Measurements from ENCODE around the gene MDM4. TPM values are rescaled to one million over a fixed set of nuclear protein-coding genes. Genes with fewer than 3 reads are reported as not detected.

Gene MDM4, protein sequence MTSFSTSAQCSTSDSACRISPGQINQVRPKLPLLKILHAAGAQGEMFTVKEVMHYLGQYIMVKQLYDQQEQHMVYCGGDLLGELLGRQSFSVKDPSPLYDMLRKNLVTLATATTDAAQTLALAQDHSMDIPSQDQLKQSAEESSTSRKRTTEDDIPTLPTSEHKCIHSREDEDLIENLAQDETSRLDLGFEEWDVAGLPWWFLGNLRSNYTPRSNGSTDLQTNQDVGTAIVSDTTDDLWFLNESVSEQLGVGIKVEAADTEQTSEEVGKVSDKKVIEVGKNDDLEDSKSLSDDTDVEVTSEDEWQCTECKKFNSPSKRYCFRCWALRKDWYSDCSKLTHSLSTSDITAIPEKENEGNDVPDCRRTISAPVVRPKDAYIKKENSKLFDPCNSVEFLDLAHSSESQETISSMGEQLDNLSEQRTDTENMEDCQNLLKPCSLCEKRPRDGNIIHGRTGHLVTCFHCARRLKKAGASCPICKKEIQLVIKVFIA
- 90.1 TPM for total RNA-seq

DNA sequence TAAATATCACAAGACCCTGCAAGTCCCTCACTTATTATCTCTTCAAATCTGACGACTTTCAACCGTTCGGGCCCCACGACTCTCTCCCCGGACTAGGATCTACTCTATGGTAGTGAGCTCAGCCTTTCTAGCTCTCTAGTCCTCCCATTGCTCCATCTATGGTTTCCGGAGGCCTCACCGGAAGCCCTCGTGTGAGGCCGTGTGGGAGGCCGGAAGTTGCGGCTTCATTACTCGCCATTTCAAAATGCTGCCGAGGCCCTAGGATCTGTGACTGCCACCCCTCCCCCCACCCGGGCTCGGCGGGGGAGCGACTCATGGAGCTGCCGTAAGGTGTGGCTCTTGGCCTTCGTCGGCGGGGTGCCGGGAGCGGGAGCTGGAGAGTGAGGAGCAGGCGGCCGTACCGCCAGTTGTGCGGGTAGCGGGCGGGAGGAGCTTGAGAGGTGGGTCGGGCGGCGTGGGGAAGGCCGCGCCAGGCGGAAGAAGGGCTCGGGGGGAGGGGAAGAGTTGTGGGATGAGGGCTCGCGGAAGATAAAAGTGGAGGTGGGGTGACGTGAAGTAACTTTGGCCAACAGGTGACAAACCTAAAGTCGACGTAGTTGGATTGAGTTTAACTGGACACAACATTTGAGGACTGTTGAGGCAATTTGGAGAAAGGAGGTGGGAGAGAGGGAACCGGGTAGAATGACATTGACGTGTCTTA lies at the start of gene MDM4:
TSS of gene MDM4 (plus strand) at position 227 of the 700 bp plus-strand sequence. CDS start 9,113 bp downstream, outside the sequence.
- no peaks in the 10 kb centered on the region for H3K9me3 ChIP-seq
- peak; percentile 96 to 97 for TF ChIP-seq POLR2AphosphoS5 (IDR thresholded peaks at IDR 0.05; ENCODE audit: insufficient read depth in 1 of 2, low read depth in 1 of 2)
- peak in 1 of 2 donors; percentile 44 for TF ChIP-seq POLR2A (IDR thresholded peaks at IDR 0.05)
- TF ChIP-seq, protein P1, sequence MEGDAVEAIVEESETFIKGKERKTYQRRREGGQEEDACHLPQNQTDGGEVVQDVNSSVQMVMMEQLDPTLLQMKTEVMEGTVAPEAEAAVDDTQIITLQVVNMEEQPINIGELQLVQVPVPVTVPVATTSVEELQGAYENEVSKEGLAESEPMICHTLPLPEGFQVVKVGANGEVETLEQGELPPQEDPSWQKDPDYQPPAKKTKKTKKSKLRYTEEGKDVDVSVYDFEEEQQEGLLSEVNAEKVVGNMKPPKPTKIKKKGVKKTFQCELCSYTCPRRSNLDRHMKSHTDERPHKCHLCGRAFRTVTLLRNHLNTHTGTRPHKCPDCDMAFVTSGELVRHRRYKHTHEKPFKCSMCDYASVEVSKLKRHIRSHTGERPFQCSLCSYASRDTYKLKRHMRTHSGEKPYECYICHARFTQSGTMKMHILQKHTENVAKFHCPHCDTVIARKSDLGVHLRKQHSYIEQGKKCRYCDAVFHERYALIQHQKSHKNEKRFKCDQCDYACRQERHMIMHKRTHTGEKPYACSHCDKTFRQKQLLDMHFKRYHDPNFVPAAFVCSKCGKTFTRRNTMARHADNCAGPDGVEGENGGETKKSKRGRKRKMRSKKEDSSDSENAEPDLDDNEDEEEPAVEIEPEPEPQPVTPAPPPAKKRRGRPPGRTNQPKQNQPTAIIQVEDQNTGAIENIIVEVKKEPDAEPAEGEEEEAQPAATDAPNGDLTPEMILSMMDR (IDR thresholded peaks at IDR 0.05) = no peak
- peak within 1 kb of the TSS; percentile 68 for H3K4me3 ChIP-seq
- intact Hi-C loops (cut with DNase I) = no loop called here
- H3K4me1 ChIP-seq = peaks cover 40% of the 10 kb centered on the region
- peak within 1 kb of the TSS; percentile 87 for H3K27ac ChIP-seq
- no peaks in the 10 kb centered on the region for H3K27me3 ChIP-seq
- no peaks in the 10 kb centered on the region for H3K36me3 ChIP-seq
- peak in 1 of 2 donors; percentile 94 for DNase-seq (ENCODE audit: extremely low spot score in 2 of 2)

DNA sequence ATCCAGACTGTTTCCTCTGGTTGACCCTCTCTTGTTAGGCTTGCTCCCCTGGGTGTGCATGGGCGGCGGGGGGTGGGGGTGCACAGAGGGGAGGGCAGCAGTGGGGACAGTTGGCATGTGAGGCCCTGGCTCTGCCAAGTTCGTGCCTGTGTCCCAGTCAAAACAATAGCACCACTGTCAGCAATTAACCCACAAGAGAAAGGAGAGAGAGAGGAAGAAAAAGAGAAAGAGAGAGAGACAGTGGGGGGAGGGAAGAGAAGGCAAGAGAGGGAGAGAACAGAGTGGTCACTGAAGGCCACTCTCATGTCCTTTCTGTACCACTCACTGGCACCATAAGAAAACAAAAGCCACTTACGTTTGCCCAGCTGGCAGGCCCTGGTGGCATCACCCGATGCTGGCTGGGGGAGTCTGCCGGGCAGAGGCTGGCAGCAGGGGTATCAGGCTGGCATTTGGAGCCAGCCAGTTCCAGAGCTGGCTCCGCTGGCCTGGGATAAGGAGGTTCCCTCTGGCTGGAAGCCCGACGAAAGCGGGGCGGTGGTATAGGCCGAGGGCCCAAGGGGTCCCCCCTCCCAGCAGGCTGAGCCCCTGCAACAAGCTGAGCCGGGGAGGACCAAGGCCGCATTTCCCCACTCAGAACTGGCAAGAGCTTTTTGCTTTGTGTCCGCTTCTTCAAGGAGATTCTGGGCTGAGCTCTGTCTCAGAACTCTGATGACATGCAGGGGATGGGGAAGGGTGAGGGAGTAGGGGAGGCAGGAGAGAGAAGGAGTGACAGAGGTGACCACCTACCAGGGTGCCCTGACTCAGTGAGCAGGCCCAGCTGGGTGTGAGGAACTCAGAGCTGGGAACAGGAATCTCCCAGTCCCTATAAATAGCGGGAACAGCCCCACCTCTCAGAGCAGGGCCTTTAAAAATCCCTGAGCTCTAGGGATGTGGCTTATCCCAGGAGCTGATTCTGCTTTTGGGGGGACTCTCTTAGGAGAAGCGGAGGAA lies 49.5 kb upstream of the MDM4 start:
- intact Hi-C loops (cut with DNase I) = no loop called here
- DNase-seq (ENCODE audit: extremely low spot score in 2 of 2) = peak in 1 of 2 donors; percentile 79
- H3K27ac ChIP-seq = peak overlapping the region; percentile 49
- no peaks in the 10 kb centered on the region for H3K27me3 ChIP-seq
- no peaks in the 10 kb centered on the region for H3K9me3 ChIP-seq
- no peak overlapping the region for H3K4me3 ChIP-seq
- TF ChIP-seq POLR2AphosphoS5 (IDR thresholded peaks at IDR 0.05; ENCODE audit: insufficient read depth in 1 of 2, low read depth in 1 of 2) = no peak
- no peak for TF ChIP-seq POLR2A (IDR thresholded peaks at IDR 0.05)
- TF ChIP-seq, protein P1 (IDR thresholded peaks at IDR 0.05) = no peak
- H3K4me1 ChIP-seq = peaks cover 38% of the 10 kb centered on the region
- peaks cover 0 to 4% of the 10 kb centered on the region in 2 donors for H3K36me3 ChIP-seq

DNA sequence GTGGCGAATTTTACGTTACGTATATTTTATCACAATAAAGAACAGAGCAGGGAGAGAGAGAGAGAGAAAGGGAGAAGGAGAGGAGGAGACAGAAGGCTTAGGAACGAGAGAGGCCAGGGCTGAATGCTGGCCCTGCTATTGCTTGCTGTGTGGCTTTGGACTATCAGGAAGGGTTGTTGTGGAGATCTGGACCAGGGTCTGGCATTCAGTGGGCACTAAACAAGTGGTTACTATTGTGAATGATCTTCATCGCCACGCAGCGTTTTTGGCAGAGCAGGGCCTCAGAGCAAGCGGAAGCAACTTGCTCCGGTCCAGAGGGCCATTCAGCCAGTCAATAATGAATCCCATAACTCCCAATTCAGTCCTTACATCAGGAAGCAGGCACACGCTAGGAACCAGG lies 48.0 kb upstream of the MDM4 start:
- intact Hi-C loops (cut with DNase I) = no loop called here
- no peak overlapping the region for H3K27ac ChIP-seq
- TF ChIP-seq POLR2AphosphoS5 (IDR thresholded peaks at IDR 0.05; ENCODE audit: insufficient read depth in 1 of 2, low read depth in 1 of 2) = no peak
- no peak for TF ChIP-seq POLR2A (IDR thresholded peaks at IDR 0.05)
- TF ChIP-seq, protein P1 (IDR thresholded peaks at IDR 0.05) = no peak
- H3K4me1 ChIP-seq = peaks cover 32% of the 10 kb centered on the region
- peaks cover 0 to 4% of the 10 kb centered on the region in 2 donors for H3K36me3 ChIP-seq
- DNase-seq (ENCODE audit: extremely low spot score in 2 of 2) = no peak
- no peaks in the 10 kb centered on the region for H3K9me3 ChIP-seq
- H3K4me3 ChIP-seq = no peak overlapping the region
- H3K27me3 ChIP-seq = no peaks in the 10 kb centered on the region

DNA sequence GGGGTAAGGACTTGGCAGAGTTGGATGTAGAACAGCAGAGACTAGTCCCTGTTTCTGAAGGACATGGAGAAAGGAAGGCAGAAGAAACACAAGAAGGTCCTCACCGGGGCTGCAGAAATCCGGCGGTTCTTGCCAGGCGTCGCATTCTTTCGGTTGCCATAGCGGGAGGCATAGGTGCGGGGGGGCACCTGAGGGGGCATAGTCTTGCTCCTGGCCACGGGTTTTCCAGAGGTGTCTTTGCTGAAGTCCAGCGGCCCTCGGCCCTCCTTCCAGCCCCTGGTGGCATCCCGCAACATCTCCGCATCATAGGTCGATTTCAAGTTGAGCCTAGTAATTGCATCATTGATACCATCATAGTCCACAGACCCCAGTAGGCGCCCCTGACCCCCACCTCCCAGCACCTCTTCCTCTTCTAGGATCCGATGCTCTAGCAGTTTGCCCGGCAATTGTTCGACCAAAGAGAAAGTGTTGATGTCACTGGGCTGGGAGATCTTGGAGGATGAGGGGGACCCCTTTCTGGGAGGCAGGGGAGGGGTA lies 47.4 kb upstream of the MDM4 start:
- Histone ChIP-seq H3K36me3 (peaks cover 0 to 2% of the 10 kb centered on the region in 2 donors), H3K27ac (no peak overlapping the region), H3K27me3 (no peaks in the 10 kb centered on the region), H3K4me3 (no peak overlapping the region), H3K4me1 (peaks cover 28% of the 10 kb centered on the region), H3K9me3 (no peaks in the 10 kb centered on the region)
- intact Hi-C loops (cut with DNase I) = no loop called here
- TF ChIP-seq POLR2AphosphoS5 (IDR thresholded peaks at IDR 0.05; ENCODE audit: insufficient read depth in 1 of 2, low read depth in 1 of 2) (no peak), POLR2A (IDR thresholded peaks at IDR 0.05) (no peak)
- TF ChIP-seq, protein P1 (IDR thresholded peaks at IDR 0.05) = no peak
- no peak for DNase-seq (ENCODE audit: extremely low spot score in 2 of 2)

Data from vagina (tissue), 2 donors.